CD4-positive, alpha-beta memory T cell (primary cell): ENCODE measurements around the gene PI4KB. TPM values are rescaled to one million over a fixed set of nuclear protein-coding genes. Genes with fewer than 3 reads are reported as not detected.

ENCODE experiments used
- CTCF ChIA-PET: fragments of 350-600 bp; sonication (Branson Sonifier 250); formaldehyde crosslinking; loops from one replicate; lab custom pipeline; 2021; ENCODE audit warnings: inconsistent platforms; ENCODE audit not compliant: partially characterized antibody; lab: Charles Lee
- POLR2A ChIA-PET: fragments of 350-600 bp; sonication (Branson Sonifier 250); formaldehyde crosslinking; loops from one replicate; lab custom pipeline; 2021; ENCODE audit not compliant: partially characterized antibody; lab: Charles Lee
- DNase-seq, 5 donors: peaks; one replicate each; pipeline versions ENCODE4 v3.0.0 to v3.0.0-alpha.2; 2020 to 2022; ENCODE audit warnings: mixed read lengths in 1 of 5
- H3K27ac ChIP-seq: one replicate; pipeline ENCODE4 v1.7.0; 2013; ENCODE audit warnings: low read depth, low read length
- H3K27me3 ChIP-seq: 2 replicates; pipeline ENCODE4 v1.7.0; 2013; ENCODE audit warnings: mild to moderate bottlenecking, low read length, moderate library complexity; ENCODE audit not compliant: insufficient read depth
- H3K36me3 ChIP-seq: 2 replicates; pipeline ENCODE4 v1.7.0; 2013; ENCODE audit warnings: mild to moderate bottlenecking, low read length, moderate library complexity; ENCODE audit not compliant: insufficient read depth
- H3K4me1 ChIP-seq: 2 replicates; pipeline ENCODE4 v1.7.0; 2013; ENCODE audit warnings: mild to moderate bottlenecking, low read length, moderate library complexity; ENCODE audit not compliant: insufficient read depth
- H3K4me3 ChIP-seq, 2 donors: one replicate each; pipeline ENCODE4 v1.7.0; 2013; ENCODE audit warnings: low read length in 2 of 2, mild to moderate bottlenecking in 1 of 2
- H3K9me3 ChIP-seq, 2 donors: one replicate each; pipeline ENCODE4 v1.7.0; 2013; ENCODE audit warnings: low read length in 2 of 2, control low read depth in 1 of 2; ENCODE audit not compliant: control insufficient read depth in 1 of 2
- H3K27ac Mint-ChIP-seq, 7 donors: one replicate each; pipeline ENCODE4 v1.8.0; 2020 to 2021; ENCODE audit warnings: mixed read lengths in 7 of 7, mild to moderate bottlenecking in 6 of 7, inconsistent platforms in 3 of 7, moderate library complexity in 3 of 7
- H3K27me3 Mint-ChIP-seq, 2 donors: one replicate each; pipeline ENCODE4 v1.8.0; 2020 to 2021; ENCODE audit warnings: mixed read lengths in 2 of 2
- H3K36me3 Mint-ChIP-seq, 2 donors: one replicate each; pipeline ENCODE4 v1.8.0; 2020 to 2021; ENCODE audit warnings: mixed read lengths in 2 of 2, inconsistent platforms in 1 of 2, mild to moderate bottlenecking in 1 of 2
- H3K4me1 Mint-ChIP-seq, 4 donors: one replicate each; pipeline ENCODE4 v1.8.0; 2020 to 2021; ENCODE audit warnings: mixed read lengths in 4 of 4, mild to moderate bottlenecking in 1 of 4
- H3K4me3 Mint-ChIP-seq, 8 donors: one replicate each; pipeline ENCODE4 v1.8.0; 2020 to 2021; ENCODE audit warnings: mixed read lengths in 8 of 8, mild to moderate bottlenecking in 7 of 8, moderate library complexity in 6 of 8, inconsistent platforms in 3 of 8
- H3K9me3 Mint-ChIP-seq, 8 donors: one replicate each; pipeline ENCODE4 v1.8.0; 2020 to 2021; ENCODE audit warnings: mixed read lengths in 8 of 8, mild to moderate bottlenecking in 5 of 8, inconsistent platforms in 3 of 8, moderate library complexity in 1 of 8
- intact Hi-C: fragments of 100-400 bp; cut with micrococcal nuclease; formaldehyde crosslinking; loops from one replicate; pipeline ENCODE4 v1.15.1; 2023
- polyA plus RNA-seq, 2 donors: library from polyadenylated mRNA; unstranded; fragments of 300-500 nt; fragmentation: Illumina TruSeq; gene quantifications; one replicate each; pipeline ENCODE4 v1.2.3, GENCODE V29; 2021
- total RNA-seq, 2 experiments: library from RNA; stranded (reverse); gene quantifications; one replicate each; pipeline ENCODE4 v1.2.3, GENCODE V29; 2021

Gene PI4KB
- total and polyA plus RNA-seq, 4 experiments from 2014 or later = 56.6 to 97.4 (median 78.0) TPM

DNA sequence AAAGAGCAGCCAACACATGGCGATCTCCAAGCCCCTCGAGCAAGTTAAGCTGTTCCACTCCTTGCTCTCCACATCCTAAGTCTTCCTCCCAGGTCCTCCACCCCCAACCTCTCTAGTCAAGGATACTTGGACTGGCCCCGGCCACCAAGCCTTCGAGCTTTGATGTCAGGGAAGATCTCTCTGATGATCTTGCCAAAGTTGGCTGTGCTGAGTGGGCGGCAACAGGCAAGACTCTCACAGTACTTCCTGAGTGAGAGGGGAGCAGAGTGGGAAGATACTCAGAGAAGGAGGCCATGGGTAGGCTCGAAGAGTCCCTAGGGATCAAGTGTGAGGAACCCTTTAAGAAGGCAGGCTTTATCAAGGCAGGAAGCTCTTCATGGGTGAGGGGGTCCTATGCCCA, 17.1 kb upstream of the PI4KB start:
- no peaks in the 10 kb centered on the region for H3K27me3 Mint-ChIP-seq
- ChIA-PET POLR2A (interaction anchor here (0.8 to 2.5 kb wide), 4 partner anchors 17 to 62 kb away, joined by 3 to 7 read pairs (median 4); partner anchors contain the start of genes PI4KB and ZNF687), CTCF (interaction anchor here (1.1 to 10.9 kb wide), 4 partner anchors 8 to 61 kb away, joined by 3 to 247 read pairs (median 6); no protein-coding TSS in a partner anchor)
- Histone ChIP-seq H3K4me1 (peaks cover 36% of the 10 kb centered on the region), H3K36me3 (peaks cover 26% of the 10 kb centered on the region), H3K27me3 (no peaks in the 10 kb centered on the region), H3K9me3 (no peaks in the 10 kb centered on the region), H3K27ac (no peak overlapping the region), H3K4me3 (no peak overlapping the region)
- peak overlapping the region; percentile 32 to 97 (median 81) for H3K27ac Mint-ChIP-seq
- DNase-seq = no peak
- peak overlapping the region in 1 of 8 donors; percentile 42 for H3K4me3 Mint-ChIP-seq
- H3K9me3 Mint-ChIP-seq = peaks cover 0 to 4% (median 0%) of the 10 kb centered on the region in 8 donors
- H3K4me1 Mint-ChIP-seq = peaks cover 28 to 51% (median 37%) of the 10 kb centered on the region in 4 donors
- intact Hi-C loops = loop anchor here (10.0 kb wide), 1 partner anchor 269 kb away; the partner anchor contains the start of gene GABPB2
- H3K36me3 Mint-ChIP-seq = peaks cover 25 to 49% of the 10 kb centered on the region in 2 donors

DNA sequence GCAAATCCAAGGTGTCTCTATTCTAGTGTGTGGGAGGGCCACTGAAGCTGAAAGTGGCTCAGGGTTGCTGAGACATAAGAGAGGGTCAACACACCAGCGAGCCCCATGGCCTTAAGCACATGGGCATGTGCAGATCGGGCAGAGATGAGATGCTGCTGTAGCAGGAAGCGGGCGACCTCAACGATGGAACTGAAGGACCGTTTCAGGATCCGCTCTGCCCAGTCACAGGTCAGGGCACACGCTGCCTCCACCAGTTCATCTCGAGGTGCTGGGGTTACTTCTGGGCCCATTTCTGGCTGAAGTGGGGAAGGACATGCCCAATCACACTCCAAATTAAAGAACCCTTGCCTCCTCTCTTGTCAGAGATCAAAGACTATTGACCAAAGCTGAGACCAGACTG, 16.4 kb upstream of the PI4KB start:
- no peak overlapping the region for H3K27ac ChIP-seq
- Mint-ChIP-seq H3K36me3 (peaks cover 25 to 49% of the 10 kb centered on the region in 2 donors), H3K27ac (peak overlapping the region in 6 of 7 donors; percentile 38 to 84 (median 78)), H3K9me3 (peaks cover 0 to 3% (median 0%) of the 10 kb centered on the region in 8 donors), H3K4me1 (peaks cover 30 to 51% (median 38%) of the 10 kb centered on the region in 4 donors), H3K4me3 (no peak overlapping the region), H3K27me3 (no peaks in the 10 kb centered on the region)
- H3K4me1 ChIP-seq = peaks cover 36% of the 10 kb centered on the region
- no peak overlapping the region for H3K4me3 ChIP-seq
- ChIA-PET POLR2A (interaction anchor here (0.9 to 2.5 kb wide), 2 partner anchors 58 to 61 kb away, joined by 3 to 7 read pairs; partner anchors contain the start of gene ZNF687), CTCF (interaction anchor here (1.1 to 10.9 kb wide), 4 partner anchors 8 to 60 kb away, joined by 3 to 247 read pairs (median 6); no protein-coding TSS in a partner anchor)
- peaks cover 26% of the 10 kb centered on the region for H3K36me3 ChIP-seq
- no peaks in the 10 kb centered on the region for H3K27me3 ChIP-seq
- no peaks in the 10 kb centered on the region for H3K9me3 ChIP-seq
- intact Hi-C loops = loop anchor here (10.0 kb wide), 1 partner anchor 269 kb away; the partner anchor contains the start of gene GABPB2
- no peak for DNase-seq

DNA sequence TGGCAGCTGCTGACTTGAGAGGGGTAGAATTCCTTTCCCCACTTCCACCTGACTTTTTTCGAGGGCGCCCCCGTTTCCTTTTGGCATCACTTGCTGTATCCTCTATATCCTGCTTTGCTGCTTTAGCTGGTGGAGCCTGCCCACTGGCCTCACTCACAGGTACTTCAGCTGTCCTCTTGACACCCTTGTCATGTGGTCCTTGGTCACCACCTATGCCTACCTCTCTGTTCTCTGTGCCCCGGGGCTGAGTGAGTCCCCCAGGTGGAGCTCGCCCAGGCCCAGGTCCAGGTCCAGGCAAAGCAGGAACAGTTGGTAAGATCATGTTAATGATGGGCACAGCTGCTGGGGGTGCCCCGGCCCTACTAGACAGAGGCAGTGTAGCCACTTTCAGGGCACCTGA, 15.4 kb upstream of the PI4KB start:
- no peaks in the 10 kb centered on the region for H3K27me3 Mint-ChIP-seq
- POLR2A ChIA-PET = interaction anchor here (0.9 to 3.6 kb wide), 2 partner anchors 12 to 42 kb away, joined by 3 to 27 read pairs; no protein-coding TSS in a partner anchor
- H3K36me3 ChIP-seq = peaks cover 26% of the 10 kb centered on the region
- peaks cover 25 to 49% of the 10 kb centered on the region in 2 donors for H3K36me3 Mint-ChIP-seq
- H3K4me1 ChIP-seq = peaks cover 29% of the 10 kb centered on the region
- H3K27ac Mint-ChIP-seq = peak overlapping the region in 6 of 7 donors; percentile 11 to 80 (median 59)
- H3K9me3 ChIP-seq = no peaks in the 10 kb centered on the region
- peaks cover 0 to 3% (median 0%) of the 10 kb centered on the region in 8 donors for H3K9me3 Mint-ChIP-seq
- CTCF ChIA-PET = interaction anchor here (4.3 to 10.9 kb wide), 2 partner anchors 42 to 61 kb away, joined by 56 to 247 read pairs; partner anchors contain the start of gene ZNF687
- no peak overlapping the region for H3K27ac ChIP-seq
- no peak overlapping the region for H3K4me3 Mint-ChIP-seq
- intact Hi-C loops = loop anchor here (10.0 kb wide), 1 partner anchor 268 kb away; the partner anchor contains the start of gene GABPB2
- peaks cover 28 to 43% (median 31%) of the 10 kb centered on the region in 4 donors for H3K4me1 Mint-ChIP-seq
- H3K27me3 ChIP-seq = no peaks in the 10 kb centered on the region
- H3K4me3 ChIP-seq = no peak overlapping the region
- DNase-seq = no peak

DNA sequence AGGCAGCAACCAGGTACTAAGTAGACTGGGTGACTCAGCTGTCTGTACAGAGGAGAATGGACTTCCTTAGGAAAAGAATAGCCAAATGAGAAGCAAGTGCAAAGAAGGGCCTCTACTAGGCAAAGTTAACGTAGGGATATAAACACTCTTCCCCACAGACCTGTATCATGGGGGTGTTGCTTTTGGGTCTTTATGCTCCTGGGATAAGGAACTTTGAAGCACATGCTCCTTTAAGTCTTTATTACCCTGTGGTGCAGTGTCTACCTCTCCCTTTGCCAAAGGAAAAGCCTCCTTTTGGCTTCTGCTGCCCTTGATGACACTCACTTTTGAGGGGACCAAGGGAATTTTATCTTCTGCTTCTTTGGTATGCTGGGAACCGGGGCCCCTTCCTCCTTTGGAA, 14.8 kb upstream of the PI4KB start:
- H3K36me3 Mint-ChIP-seq = peaks cover 25 to 45% of the 10 kb centered on the region in 2 donors
- H3K27ac Mint-ChIP-seq = peak overlapping the region in 4 of 7 donors; percentile 38 to 66 (median 57)
- CTCF ChIA-PET = interaction anchor here (0.6 to 10.9 kb wide), 5 partner anchors 12 to 60 kb away, joined by 3 to 247 read pairs (median 34); partner anchors contain the start of gene ZNF687
- H3K4me3 Mint-ChIP-seq = peak overlapping the region in 1 of 8 donors; percentile 31
- intact Hi-C loops = loop anchor here (10.0 kb wide), 1 partner anchor 267 kb away; the partner anchor contains the start of gene GABPB2
- no peaks in the 10 kb centered on the region for H3K9me3 Mint-ChIP-seq
- H3K9me3 ChIP-seq = no peaks in the 10 kb centered on the region
- H3K27me3 Mint-ChIP-seq = no peaks in the 10 kb centered on the region
- H3K27me3 ChIP-seq = no peaks in the 10 kb centered on the region
- H3K4me3 ChIP-seq = no peak overlapping the region
- no peak for DNase-seq
- peaks cover 25 to 38% (median 26%) of the 10 kb centered on the region in 4 donors for H3K4me1 Mint-ChIP-seq
- H3K36me3 ChIP-seq = peaks cover 26% of the 10 kb centered on the region
- H3K27ac ChIP-seq = no peak overlapping the region
- POLR2A ChIA-PET = interaction anchor here (0.9 to 3.6 kb wide), 3 partner anchors 12 to 60 kb away, joined by 3 to 27 read pairs (median 10); partner anchors contain the start of gene ZNF687
- peaks cover 27% of the 10 kb centered on the region for H3K4me1 ChIP-seq

DNA sequence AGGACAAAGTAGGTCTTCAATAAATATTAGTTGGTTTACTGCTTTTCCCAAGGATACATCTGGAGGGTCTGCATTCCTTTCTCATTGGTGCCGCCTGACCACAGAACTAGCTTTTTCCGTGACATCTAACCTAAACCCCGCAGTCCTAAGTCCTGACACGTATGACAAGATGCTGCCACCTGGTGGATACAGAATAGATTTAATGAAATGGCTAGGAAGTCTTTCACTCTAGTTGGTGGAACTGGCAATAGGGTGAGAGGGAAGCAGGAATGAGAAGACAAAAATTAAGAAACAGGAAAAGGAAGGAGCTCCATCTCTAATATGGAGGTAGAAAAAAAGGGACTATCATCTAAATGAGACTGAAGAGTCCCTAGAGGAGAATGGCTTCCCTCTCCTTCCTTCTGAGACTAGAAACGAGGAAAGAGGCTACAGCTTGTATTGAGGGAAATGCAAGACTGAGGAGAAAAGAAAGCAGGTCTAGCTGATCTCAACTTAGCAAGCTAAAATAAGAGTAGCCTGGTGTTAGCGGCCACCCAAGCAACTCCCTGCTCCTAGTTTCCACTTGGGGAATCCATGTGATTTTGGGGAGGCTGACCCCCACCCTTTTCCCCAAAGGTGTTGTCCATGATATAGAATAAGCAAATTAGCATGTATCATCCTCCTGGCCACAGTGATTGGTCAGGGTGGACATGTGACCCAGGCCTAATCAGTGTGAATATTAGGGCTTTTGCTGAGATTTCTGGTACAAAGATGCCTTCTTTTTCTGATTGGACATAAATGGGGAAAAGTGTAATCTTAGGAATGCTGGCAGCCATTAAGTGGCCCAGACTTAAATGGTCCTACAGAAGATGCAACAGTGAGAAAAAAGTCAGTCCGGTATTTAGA, 13.9 kb upstream of the PI4KB start:
- Mint-ChIP-seq H3K27me3 (no peaks in the 10 kb centered on the region), H3K27ac (peak overlapping the region; percentile 1 to 83 (median 52)), H3K36me3 (peaks cover 25 to 36% of the 10 kb centered on the region in 2 donors), H3K4me3 (peak overlapping the region in 2 of 8 donors; percentile 4 to 22), H3K4me1 (peaks cover 17 to 29% (median 21%) of the 10 kb centered on the region in 4 donors), H3K9me3 (no peaks in the 10 kb centered on the region)
- ChIA-PET POLR2A (interaction anchor here (0.9 to 3.6 kb wide), 9 partner anchors 14 to 242 kb away, joined by 3 to 32 read pairs (median 6); partner anchors contain the start of genes PI4KB, PSMB4 and ZNF687), CTCF (interaction anchor here (0.8 to 10.9 kb wide), 39 partner anchors 9 to 495 kb away, joined by 3 to 247 read pairs (median 4); partner anchors contain the start of genes PI4KB, PIP5K1A, PSMB4 and PSMD4)
- DNase-seq = peak; percentile 66 to 75 (median 69)
- H3K36me3 ChIP-seq = peaks cover 26% of the 10 kb centered on the region
- H3K27ac ChIP-seq = peak overlapping the region; percentile 31
- peaks cover 21% of the 10 kb centered on the region for H3K4me1 ChIP-seq
- H3K4me3 ChIP-seq = no peak overlapping the region
- intact Hi-C loops = loop anchor here (1.0 to 10.0 kb wide), 3 partner anchors 40 to 266 kb away; partner anchors contain the start of gene GABPB2
- H3K27me3 ChIP-seq = no peaks in the 10 kb centered on the region
- H3K9me3 ChIP-seq = no peaks in the 10 kb centered on the region

DNA sequence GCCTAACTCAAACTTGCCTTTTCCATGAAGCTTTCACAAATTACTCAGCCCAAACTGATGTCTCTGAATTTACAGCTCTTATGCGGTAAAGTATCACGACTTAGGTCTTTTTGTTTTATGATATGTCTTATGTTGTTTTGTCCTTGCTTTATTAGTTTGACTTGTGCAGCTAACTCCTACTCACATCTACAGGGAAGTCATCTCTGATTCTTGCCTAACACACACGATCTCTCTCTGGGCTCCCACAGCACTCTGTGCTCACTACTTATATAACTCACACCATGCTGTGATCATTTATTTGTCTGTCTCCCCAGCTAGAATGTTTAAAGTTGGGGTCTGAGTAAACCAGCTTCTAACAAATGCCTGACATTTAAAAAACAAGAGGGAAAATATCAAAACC, 9.3 kb upstream of the PI4KB start:
- POLR2A ChIA-PET = interaction anchor here (0.9 to 1.2 kb wide), 3 partner anchors 8 to 11 kb away, joined by 3 to 6 read pairs (median 3); partner anchors contain the start of gene RFX5
- intact Hi-C loops = no loop called here
- H3K27me3 ChIP-seq = no peaks in the 10 kb centered on the region

More for the DNA sequence above, 9.3 kb upstream of the PI4KB start:
- Histone ChIP-seq H3K4me1 (peaks cover 7% of the 10 kb centered on the region), H3K4me3 (no peak overlapping the region), H3K9me3 (no peaks in the 10 kb centered on the region), H3K27ac (no peak overlapping the region), H3K36me3 (no peaks in the 10 kb centered on the region)
- no peak for DNase-seq
- CTCF ChIA-PET = interaction anchor here (0.7 to 10.9 kb wide), 5 partner anchors 8 to 237 kb away, joined by 3 to 247 read pairs (median 6); no protein-coding TSS in a partner anchor
- Mint-ChIP-seq H3K4me1 (peaks cover 6 to 13% (median 9%) of the 10 kb centered on the region in 4 donors), H3K4me3 (no peak overlapping the region), H3K27me3 (no peaks in the 10 kb centered on the region), H3K9me3 (no peaks in the 10 kb centered on the region), H3K27ac (peak overlapping the region in 4 of 7 donors; percentile 4 to 68 (median 21)), H3K36me3 (peaks cover 2 to 4% of the 10 kb centered on the region in 2 donors)
